K562 (cell line): ENCODE results near the gene TSGA10IP. TPM values are rescaled to one million over a fixed set of nuclear protein-coding genes. Genes with fewer than 3 reads are reported as not detected.

Experiments used
- CTBP1 ChIP-seq: fragments of 450-650 bp; IDR thresholded peaks from 2 replicates; pipeline ENCODE4 v1.6.1; 2016; ENCODE audit warnings: borderline replicate concordance
- ETV5 ChIP-seq: sonication (generic); formaldehyde crosslinking; IDR thresholded peaks from 2 replicates; pipeline ENCODE4 v1.4.0; 2020; ENCODE audit warnings: low read depth, mild to moderate bottlenecking, missing genetic modification reagents
- EZH2 ChIP-seq: IDR thresholded peaks from 2 replicates; pipeline ENCODE4 v1.6.1; 2012; ENCODE audit warnings: low read depth, mild to moderate bottlenecking, inconsistent platforms, low read length, borderline replicate concordance
- FOS ChIP-seq: IDR thresholded peaks from 3 replicates; pipeline ENCODE4 v1.6.1; 2011; ENCODE audit not compliant: insufficient read length; ENCODE audit errors: extremely low read depth
- HNRNPH1 ChIP-seq: fragments of 200-400 bp; formaldehyde crosslinking; optimal IDR thresholded peaks from 2 replicates; pipeline ENCODE3; 2017; ENCODE audit warnings: low read depth, mild to moderate bottlenecking, low read length, moderate library complexity
- JUN ChIP-seq, 2 experiments: sonication (generic) in 1 of 2; formaldehyde crosslinking in 1 of 2; IDR thresholded peaks; 2 replicates each; pipeline versions ENCODE4 v1.6.1 to v1.8.0; 2012 to 2022; ENCODE audit warnings: borderline replicate concordance in 2 of 2, mild to moderate bottlenecking in 2 of 2, improper control_type of control experiment in 1 of 2, low read depth in 1 of 2, low read length in 1 of 2, missing genetic modification reagents in 1 of 2
- KDM2B ChIP-seq: fragments of 250-450 bp; sonication (Bioruptor Pico); IDR thresholded peaks from 2 replicates; pipeline ENCODE4 v1.8.0; 2021; ENCODE audit warnings: mild to moderate bottlenecking, moderate library complexity
- KLF6 ChIP-seq: fragments of 250-450 bp; sonication (Bioruptor Pico); IDR thresholded peaks from 2 replicates; pipeline ENCODE4 v1.4.0; 2020; ENCODE audit warnings: mild to moderate bottlenecking, moderate library complexity, borderline replicate concordance
- MAX ChIP-seq: sonication (generic); formaldehyde crosslinking; IDR thresholded peaks from 2 replicates; pipeline ENCODE4 v1.9.0; 2022; ENCODE audit warnings: mild to moderate bottlenecking, missing genetic modification reagents
- NCOA2 ChIP-seq, 2 experiments: fragments of 450-650 bp; IDR thresholded peaks; 2 replicates each; pipeline ENCODE4 v1.6.1; 2018; ENCODE audit warnings: mild to moderate bottlenecking in 2 of 2, moderate library complexity in 1 of 2; ENCODE audit not compliant: partially characterized antibody in 2 of 2
- NELFE ChIP-seq: IDR thresholded peaks from 2 replicates; pipeline ENCODE4 v1.6.1; 2011; ENCODE audit warnings: mild to moderate bottlenecking; ENCODE audit not compliant: insufficient read depth, insufficient read length
- NUFIP1 ChIP-seq: fragments of 450-650 bp; IDR thresholded peaks from 2 replicates; pipeline ENCODE4 v1.6.1; 2018; ENCODE audit not compliant: partially characterized antibody
- RNF2 ChIP-seq: sonication (generic); IDR thresholded peaks from 2 replicates; pipeline ENCODE4 v1.6.1; 2016
- SMAD4 ChIP-seq: fragments of 250-450 bp; sonication (Bioruptor Pico); conservative IDR thresholded peaks from 2 replicates; pipeline ENCODE4 v1.8.0; 2021; ENCODE audit warnings: inconsistent platforms, mild to moderate bottlenecking, moderate library complexity
- SNRNP70 ChIP-seq: fragments of 200-400 bp; formaldehyde crosslinking; optimal IDR thresholded peaks from 2 replicates; pipeline ENCODE3; 2017; ENCODE audit warnings: low read depth, low read length
- SRSF1 ChIP-seq: fragments of 200-400 bp; formaldehyde crosslinking; IDR thresholded peaks from 2 replicates; pipeline ENCODE4 v1.6.1; 2017; ENCODE audit warnings: mild to moderate bottlenecking, low read depth, low read length, moderate library complexity
- TAF1 ChIP-seq: IDR thresholded peaks from 2 replicates; pipeline ENCODE4 v1.6.1; 2011; ENCODE audit warnings: mild to moderate bottlenecking, low read length, moderate library complexity; ENCODE audit not compliant: insufficient read depth, control insufficient read depth, severe bottlenecking; ENCODE audit errors: extremely low read depth
- TGIF2 ChIP-seq: sonication (generic); formaldehyde crosslinking; IDR thresholded peaks from 2 replicates; pipeline ENCODE4 v1.8.1; 2022; ENCODE audit warnings: mild to moderate bottlenecking, missing genetic modification reagents, moderate library complexity
- ZBTB1 ChIP-seq: sonication (generic); formaldehyde crosslinking; IDR thresholded peaks from 2 replicates; pipeline ENCODE4 v1.8.1; 2023; ENCODE audit warnings: missing genetic modification reagents, low read depth, mild to moderate bottlenecking, borderline replicate concordance
- ZNF263 ChIP-seq: sonication (generic); formaldehyde crosslinking; IDR thresholded peaks from 2 replicates; pipeline ENCODE4 v1.8.0; 2022; ENCODE audit warnings: mild to moderate bottlenecking, missing genetic modification reagents, borderline replicate concordance
- ZNF431 ChIP-seq: sonication (generic); formaldehyde crosslinking; IDR thresholded peaks from 2 replicates; pipeline ENCODE4 v1.8.0; 2022; ENCODE audit warnings: mild to moderate bottlenecking, missing genetic modification reagents
- polyA plus RNA-seq, 8 experiments: library from polyadenylated mRNA; depleted of rRNA in 4 of 8; stranded (reverse) in 5 of 8; unstranded in 3 of 8; fragments of >200 nt; fragmentation: Nextera tagmentation in 2 of 8; fragmentation: Illumina TruSeq in 1 of 8; extraction: Ambion mirVana in 2 of 8; extraction: Trizol in 1 of 8; gene quantifications; 2 replicates each; pipeline versions ENCODE4 v1.2.1 to v1.2.3, GENCODE V29; 2011 to 2014; ENCODE audit warnings: inconsistent platforms in 1 of 8, missing spikeins in 1 of 8
- total RNA-seq, 7 experiments: library from RNA; depleted of rRNA in 6 of 7; stranded (reverse); fragments of >200 nt in 6 of 7; fragmentation: Illumina TruSeq in 2 of 7; extraction: Trizol in 2 of 7; gene quantifications; 2 replicates each; pipeline versions ENCODE4 v1.2.1 to v1.2.3, GENCODE V29; 2011 to 2021; ENCODE audit warnings: low replicate concordance in 1 of 7
- TF ChIP-seq, protein P1 (sequence below): fragments of 450-650 bp; conservative IDR thresholded peaks from 2 replicates; pipeline ENCODE4 v1.6.1; 2016; ENCODE audit warnings: missing genetic modification characterization, low read depth, mild to moderate bottlenecking, missing compliant biosample characterization, moderate library complexity
- TF ChIP-seq, protein P2 (sequence below): sonication (generic); formaldehyde crosslinking; IDR thresholded peaks from 2 replicates; pipeline ENCODE4 v1.8.0; 2022; ENCODE audit warnings: mild to moderate bottlenecking, missing genetic modification reagents

The TSGA10IP gene
- total and polyA plus RNA-seq, 9 of the 15 experiments (the other 6 are each of a cell fraction or from before 2014, with no cell fraction given), result not detected

DNA sequence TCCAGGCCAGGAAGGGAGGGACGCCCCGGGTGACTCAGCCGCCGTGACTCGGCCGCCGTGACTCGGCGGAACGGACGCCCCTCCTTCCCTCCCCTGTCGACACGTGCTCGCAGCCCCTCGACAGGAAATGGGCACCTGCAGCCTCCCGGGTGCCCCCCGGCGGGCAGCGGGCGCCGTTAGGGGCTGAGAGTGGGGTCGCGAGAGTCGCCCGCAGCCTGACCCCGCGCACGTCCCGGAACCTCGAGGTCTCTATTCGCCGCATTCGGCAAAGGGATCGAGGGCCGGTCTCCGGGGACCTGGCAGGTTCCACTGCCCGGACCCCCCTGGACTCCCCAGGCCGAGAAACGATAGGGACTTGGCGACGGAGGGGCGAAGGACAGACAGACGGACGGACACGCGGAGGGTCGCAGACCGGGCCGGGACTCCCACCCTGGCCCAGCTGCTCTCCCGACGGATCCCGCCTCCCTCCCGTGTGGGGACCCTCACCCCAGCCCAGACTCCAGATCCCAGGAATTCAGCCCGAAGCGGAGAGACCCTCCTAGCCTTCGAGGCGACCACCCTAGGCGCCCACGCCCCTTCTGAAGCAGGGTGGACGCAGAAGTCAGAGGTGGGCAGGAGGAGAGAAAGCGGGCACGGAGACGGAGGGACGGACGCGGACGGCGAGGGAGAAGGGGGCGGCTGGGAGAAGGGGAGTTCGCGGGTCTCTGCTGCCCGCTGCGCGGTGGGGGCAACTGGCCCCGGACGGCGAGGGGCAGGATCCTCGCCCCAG, 45.7 kb upstream of the TSGA10IP start (continued):
- TF ChIP-seq, protein P1, sequence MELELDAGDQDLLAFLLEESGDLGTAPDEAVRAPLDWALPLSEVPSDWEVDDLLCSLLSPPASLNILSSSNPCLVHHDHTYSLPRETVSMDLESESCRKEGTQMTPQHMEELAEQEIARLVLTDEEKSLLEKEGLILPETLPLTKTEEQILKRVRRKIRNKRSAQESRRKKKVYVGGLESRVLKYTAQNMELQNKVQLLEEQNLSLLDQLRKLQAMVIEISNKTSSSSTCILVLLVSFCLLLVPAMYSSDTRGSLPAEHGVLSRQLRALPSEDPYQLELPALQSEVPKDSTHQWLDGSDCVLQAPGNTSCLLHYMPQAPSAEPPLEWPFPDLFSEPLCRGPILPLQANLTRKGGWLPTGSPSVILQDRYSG (tag), result peak; percentile 61; the same call in 1 of the 2 replicates
- peak; percentile 69; the same call in 1 of the 2 replicates for TF ChIP-seq SMAD4
- TF ChIP-seq CTBP1, result peak; percentile 78
- TF ChIP-seq ETV5, result peak; percentile 70
- TF ChIP-seq ZBTB1 (CRISPR knock-in tag), result peak; percentile 83
- no peak for TF ChIP-seq NCOA2 (IDR thresholded peaks at IDR 0.05; ENCODE audit: partially characterized antibody in 2 of 2)
- TF ChIP-seq ZNF431 (CRISPR knock-in tag), result 0 out of 2 replicates have a peak, but pooled peaks have one; percentile 53
- TF ChIP-seq NUFIP1, result no peak
- peak; percentile 79 for TF ChIP-seq SNRNP70
- TF ChIP-seq KLF6 (CRISPR knock-in tag), result 0 out of 2 replicates have a peak, but pooled peaks have one; percentile 60
- peak; percentile 97 for TF ChIP-seq MAX
- TF ChIP-seq EZH2, result no peak
- 0 out of 2 replicates have a peak, but pooled peaks have one; percentile 82 for TF ChIP-seq KDM2B (CRISPR knock-in tag)
- peak; percentile 57 for TF ChIP-seq TAF1
- TF ChIP-seq HNRNPH1, result peak; percentile 77
- peak; percentile 47; the same call in 1 of the 2 replicates for TF ChIP-seq SRSF1
- TF ChIP-seq, protein P2, sequence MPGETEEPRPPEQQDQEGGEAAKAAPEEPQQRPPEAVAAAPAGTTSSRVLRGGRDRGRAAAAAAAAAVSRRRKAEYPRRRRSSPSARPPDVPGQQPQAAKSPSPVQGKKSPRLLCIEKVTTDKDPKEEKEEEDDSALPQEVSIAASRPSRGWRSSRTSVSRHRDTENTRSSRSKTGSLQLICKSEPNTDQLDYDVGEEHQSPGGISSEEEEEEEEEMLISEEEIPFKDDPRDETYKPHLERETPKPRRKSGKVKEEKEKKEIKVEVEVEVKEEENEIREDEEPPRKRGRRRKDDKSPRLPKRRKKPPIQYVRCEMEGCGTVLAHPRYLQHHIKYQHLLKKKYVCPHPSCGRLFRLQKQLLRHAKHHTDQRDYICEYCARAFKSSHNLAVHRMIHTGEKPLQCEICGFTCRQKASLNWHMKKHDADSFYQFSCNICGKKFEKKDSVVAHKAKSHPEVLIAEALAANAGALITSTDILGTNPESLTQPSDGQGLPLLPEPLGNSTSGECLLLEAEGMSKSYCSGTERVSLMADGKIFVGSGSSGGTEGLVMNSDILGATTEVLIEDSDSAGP (CRISPR knock-in tag), result 0 out of 2 replicates have a peak, but pooled peaks have one; percentile 11
- no peak for TF ChIP-seq NELFE
- peak; percentile 95 for TF ChIP-seq JUN (IDR thresholded peaks at IDR 0.05; ENCODE audit: borderline replicate concordance, low read depth, low read length)
- 0 out of 2 replicates have a peak, but pooled peaks have one; percentile 92 for TF ChIP-seq JUN (CRISPR knock-in tag; IDR thresholded peaks at IDR 0.05; ENCODE audit: borderline replicate concordance)
- TF ChIP-seq TGIF2 (CRISPR knock-in tag), result peak; percentile 57; the same call in 1 of the 2 replicates
- TF ChIP-seq RNF2, result peak; percentile 91
- TF ChIP-seq ZNF263 (CRISPR knock-in tag), result peak; percentile 66; the same call in 1 of the 2 replicates
- TF ChIP-seq FOS, result peak; percentile 14
